Activated CD4-positive, alpha-beta T cell treated with anti-CD3 and anti-CD28 coated beads for 36 hours (primary cell): Measurements from ENCODE around the gene NLRC5. TPM values are rescaled to one million over a fixed set of nuclear protein-coding genes. Genes with fewer than 3 reads are reported as not detected.
"Not testable (repeated sequence)": the region's sequence is repeated elsewhere in the genome, so short reads cannot be mapped to it uniquely, and the experiment has no call there.

Source experiments
- ATAC-seq: fragments of 200-7000 bp; cut with Tn5 transposase; one replicate; pipeline ENCODE4 v1.10.0; 2021; ENCODE audit warnings: mild to moderate bottlenecking, moderate library complexity
- CTCF ChIA-PET: fragments of 350-600 bp; sonication (Branson Sonifier 250); formaldehyde crosslinking; loops from one replicate; lab custom pipeline; 2021; ENCODE audit warnings: antibody characterized with exemption; lab: Charles Lee
- POLR2A ChIA-PET: fragments of 350-600 bp; sonication (Branson Sonifier 250); formaldehyde crosslinking; loops from one replicate; lab custom pipeline; 2021; ENCODE audit warnings: antibody characterized with exemption, inconsistent platforms; lab: Charles Lee
- DNase-seq: peaks from one replicate; pipeline ENCODE4 v3.0.0-alpha.2; 2020
- H3K27ac Mint-ChIP-seq: one replicate; pipeline ENCODE4 v1.8.0; 2021; ENCODE audit warnings: mixed read lengths
- H3K27me3 Mint-ChIP-seq: one replicate; pipeline ENCODE4 v1.8.0; 2021; ENCODE audit warnings: mixed read lengths
- H3K36me3 Mint-ChIP-seq: one replicate; pipeline ENCODE4 v1.8.0; 2021; ENCODE audit warnings: low read depth, mixed read lengths
- H3K4me1 Mint-ChIP-seq: one replicate; pipeline ENCODE4 v1.8.0; 2021; ENCODE audit warnings: mixed read lengths
- H3K4me3 Mint-ChIP-seq: one replicate; pipeline ENCODE4 v1.8.0; 2021; ENCODE audit warnings: mild to moderate bottlenecking, moderate library complexity, mixed read lengths
- H3K9me3 Mint-ChIP-seq: one replicate; pipeline ENCODE4 v1.8.0; 2021; ENCODE audit warnings: low read depth, mixed read lengths
- intact Hi-C, 2 experiments: fragments of 100-400 bp; cut with DNase I in 1 of 2; cut with micrococcal nuclease in 1 of 2; formaldehyde crosslinking; loops; one replicate each; pipeline versions ENCODE4 v1.14.2 to v1.15.1; 2022 to 2024; cut with DNase I, micrococcal nuclease
- total RNA-seq, 2 experiments: library from RNA; stranded (reverse); gene quantifications; one replicate each; pipeline ENCODE4 v1.2.3, GENCODE V29; 2021

The NLRC5 gene
- total RNA-seq, 2 experiments from 2014 or later: 143 to 175 TPM

GRCh38 chr16:57093666-57094564 lies 104.6 kb downstream of the NLRC5 start:
- CTCF ChIA-PET: interaction anchor here (0.6 to 3.5 kb wide), 17 partner anchors 9 to 1608 kb away, joined by 3 to 20 read pairs (median 4); partner anchors contain the start of genes PSME3IP1 and RSPRY1
- POLR2A ChIA-PET: interaction anchor here (0.6 kb wide), 1 partner anchor 55 kb away, joined by 8 read pairs; no protein-coding TSS in a partner anchor
- ATAC-seq: no peak
- H3K4me3 Mint-ChIP-seq: peak overlapping the region; percentile 68
- no peaks in the 10 kb centered on the region for H3K36me3 Mint-ChIP-seq
- intact Hi-C loops: loop anchor here (2.0 to 5.0 kb wide), 2 partner anchors 15 to 58 kb away; no protein-coding TSS in a partner anchor
- H3K4me1 Mint-ChIP-seq: peaks cover 5% of the 10 kb centered on the region
- no peak for DNase-seq
- peaks cover 14% of the 10 kb centered on the region for H3K27me3 Mint-ChIP-seq
- H3K9me3 Mint-ChIP-seq: no peaks in the 10 kb centered on the region
- H3K27ac Mint-ChIP-seq: no peak overlapping the region

GRCh38 chr16:57094911-57095310 lies 105.6 kb downstream of the NLRC5 start:
- intact Hi-C loops: loop anchor here (2.0 to 5.0 kb wide), 2 partner anchors 14 to 57 kb away; no protein-coding TSS in a partner anchor
- H3K9me3 Mint-ChIP-seq: no peaks in the 10 kb centered on the region
- ATAC-seq: no peak

GRCh38 chr16:57096192-57096591 lies 106.8 kb downstream of the NLRC5 start:
- intact Hi-C loops: no loop called here

More at GRCh38 chr16:57094911-57095310, 105.6 kb downstream of the NLRC5 start:
- H3K36me3 Mint-ChIP-seq: no peaks in the 10 kb centered on the region
- no peak overlapping the region for H3K27ac Mint-ChIP-seq
- DNase-seq: no peak
- CTCF ChIA-PET: interaction anchor here (0.5 to 3.5 kb wide), 2 partner anchors 10 to 133 kb away, joined by 3 to 20 read pairs; no protein-coding TSS in a partner anchor
- POLR2A ChIA-PET: no interaction called here
- no peak overlapping the region for H3K4me3 Mint-ChIP-seq
- peaks cover 14% of the 10 kb centered on the region for H3K27me3 Mint-ChIP-seq
- peaks cover 6% of the 10 kb centered on the region for H3K4me1 Mint-ChIP-seq

DNA sequence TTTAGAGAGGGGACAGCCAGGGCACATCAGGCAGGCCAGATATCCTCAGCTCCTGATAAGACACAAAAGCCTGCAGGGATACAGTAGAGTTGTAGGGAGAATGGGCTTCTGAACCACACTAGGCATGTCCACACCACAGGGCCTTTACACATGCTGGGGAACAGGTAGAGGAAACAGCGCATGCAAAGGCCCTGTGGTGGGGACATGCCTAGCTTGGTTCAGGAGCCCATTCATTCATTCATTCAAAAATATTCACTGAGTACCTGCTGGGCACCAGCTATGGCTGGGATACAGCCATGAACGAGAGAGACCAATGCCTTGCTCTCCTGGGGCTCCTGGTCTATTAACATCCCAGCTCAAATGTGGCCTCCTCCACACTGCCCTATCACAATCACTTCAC lies 107.4 kb downstream of the NLRC5 start:
- intact Hi-C loops: no loop called here
- no peak for DNase-seq
- ChIA-PET POLR2A (no interaction called here), CTCF (interaction anchor here (0.6 kb wide), 1 partner anchor 71 kb away, joined by 3 read pairs; no protein-coding TSS in a partner anchor)
- H3K4me1 Mint-ChIP-seq: peaks cover 10% of the 10 kb centered on the region
- no peak for ATAC-seq
- no peaks in the 10 kb centered on the region for H3K36me3 Mint-ChIP-seq
- no peak overlapping the region for H3K4me3 Mint-ChIP-seq
- H3K27ac Mint-ChIP-seq: no peak overlapping the region
- peaks cover 5% of the 10 kb centered on the region for H3K27me3 Mint-ChIP-seq
- H3K9me3 Mint-ChIP-seq: no peaks in the 10 kb centered on the region

More at GRCh38 chr16:57096192-57096591, 106.8 kb downstream of the NLRC5 start:
- ATAC-seq (no peak), DNase-seq (no peak)
- Mint-ChIP-seq H3K9me3 (no peaks in the 10 kb centered on the region), H3K27me3 (peaks cover 10% of the 10 kb centered on the region), H3K4me1 (peaks cover 11% of the 10 kb centered on the region), H3K4me3 (no peak overlapping the region), H3K27ac (no peak overlapping the region), H3K36me3 (no peaks in the 10 kb centered on the region)
- ChIA-PET POLR2A (no interaction called here), CTCF (interaction anchor here (0.6 to 0.9 kb wide), 3 partner anchors 9 to 71 kb away, joined by 3 read pairs; no protein-coding TSS in a partner anchor)

DNA sequence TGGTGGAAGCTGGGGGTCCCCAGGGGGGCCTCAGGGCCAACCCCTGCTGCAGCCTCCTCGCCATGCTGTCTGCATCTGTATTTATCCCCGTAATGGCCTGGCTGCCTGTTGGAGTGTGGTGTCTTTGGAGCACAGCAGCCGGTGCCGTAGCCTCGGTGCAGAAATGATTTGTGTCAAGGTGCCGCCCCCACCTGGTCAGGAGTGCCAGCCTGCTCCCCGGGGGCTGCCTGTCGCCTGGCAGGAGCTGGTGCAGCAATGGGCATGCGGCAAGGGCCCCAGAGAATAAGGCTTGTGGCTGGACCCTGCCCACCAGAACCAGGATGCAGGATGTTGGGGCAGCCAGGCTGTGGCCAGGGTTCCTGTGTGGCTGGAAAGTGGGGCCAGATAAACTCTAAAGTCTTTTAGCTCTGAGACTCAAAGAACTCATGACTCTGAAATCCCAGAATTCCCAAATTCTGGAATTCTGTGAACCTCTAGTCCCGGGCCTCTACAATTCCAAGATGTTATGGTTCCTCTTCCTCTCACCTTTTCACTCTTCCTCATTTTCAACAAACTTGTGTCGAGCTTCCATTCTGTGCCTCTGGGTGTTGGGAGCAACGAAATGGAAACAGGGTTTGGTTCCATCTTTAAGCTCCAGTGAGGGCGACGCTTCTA lies 109.0 kb downstream of the NLRC5 start:
- Mint-ChIP-seq H3K4me3 (no peak overlapping the region), H3K27me3 (peaks cover 4% of the 10 kb centered on the region), H3K9me3 (no peaks in the 10 kb centered on the region), H3K4me1 (peaks cover 8% of the 10 kb centered on the region), H3K36me3 (no peaks in the 10 kb centered on the region), H3K27ac (no peak overlapping the region)
- DNase-seq (no peak), ATAC-seq (no peak)
- intact Hi-C loops: no loop called here
- CTCF ChIA-PET: interaction anchor here (1.1 kb wide), 1 partner anchor 23 kb away, joined by 3 read pairs; no protein-coding TSS in a partner anchor
- POLR2A ChIA-PET: interaction anchor here (0.9 kb wide), 1 partner anchor 167 kb away, joined by 3 read pairs; the partner anchor contains the start of gene HERPUD1

- H3K27me3 Mint-ChIP-seq, H3K9me3 Mint-ChIP-seq, H3K4me3 Mint-ChIP-seq, intact Hi-C loops, H3K27ac Mint-ChIP-seq, ATAC-seq, H3K36me3 Mint-ChIP-seq: not testable (repeated sequence)
- DNase-seq: peak; percentile 22
- POLR2A ChIA-PET: interaction anchor here (1.0 kb wide), 1 partner anchor 50 kb away, joined by 3 read pairs; no protein-coding TSS in a partner anchor
- peaks cover 12% of the 10 kb centered on the region for H3K4me1 Mint-ChIP-seq
- CTCF ChIA-PET: interaction anchor here (1.6 kb wide), 1 partner anchor 15 kb away, joined by 3 read pairs; no protein-coding TSS in a partner anchor
These were observed 110.6 kb downstream of the NLRC5 start for GRCh38 chr16:57099965-57100364.

DNA sequence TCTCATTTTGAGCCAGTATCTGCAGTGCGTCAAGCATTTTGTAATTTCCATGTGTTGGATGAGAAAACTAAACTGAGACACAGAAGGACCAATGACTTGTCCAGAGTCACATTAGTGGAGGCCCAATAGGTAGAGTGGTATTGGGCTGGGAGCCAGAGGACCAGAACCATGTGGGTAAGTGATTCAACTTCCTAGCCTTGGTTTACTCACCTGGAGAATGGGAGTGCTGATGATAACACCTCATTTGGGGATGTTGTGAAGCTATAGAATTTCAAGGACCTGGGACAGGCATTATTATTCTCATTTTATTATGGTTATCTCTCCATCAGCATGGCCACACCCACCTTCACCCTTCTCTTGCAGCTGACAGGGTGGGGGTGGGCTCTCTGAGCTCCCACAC lies 111.1 kb downstream of the NLRC5 start:
- Mint-ChIP-seq H3K4me3 (no peak overlapping the region), H3K9me3 (no peaks in the 10 kb centered on the region), H3K27me3 (no peaks in the 10 kb centered on the region), H3K27ac (no peak overlapping the region), H3K36me3 (no peaks in the 10 kb centered on the region), H3K4me1 (peaks cover 14% of the 10 kb centered on the region)
- intact Hi-C loops: no loop called here
- ChIA-PET CTCF (interaction anchor here (0.6 to 1.6 kb wide), 3 partner anchors 15 to 778 kb away, joined by 3 read pairs; no protein-coding TSS in a partner anchor), POLR2A (interaction anchor here (1.0 kb wide), 1 partner anchor 49 kb away, joined by 3 read pairs; no protein-coding TSS in a partner anchor)
- no peak for ATAC-seq
- DNase-seq: no peak

GRCh38 chr16:57102888-57103851 lies 113.8 kb downstream of the NLRC5 start:
- CTCF ChIA-PET: interaction anchor here (0.5 to 1.0 kb wide), 4 partner anchors 11 to 935 kb away, joined by 3 to 4 read pairs (median 3); partner anchors contain the start of gene CPNE2
- H3K9me3 Mint-ChIP-seq: no peaks in the 10 kb centered on the region
- H3K4me3 Mint-ChIP-seq: no peak overlapping the region
- ATAC-seq: no peak
- DNase-seq: no peak
- H3K27me3 Mint-ChIP-seq: no peaks in the 10 kb centered on the region
- H3K36me3 Mint-ChIP-seq: no peaks in the 10 kb centered on the region
- H3K27ac Mint-ChIP-seq: no peak overlapping the region
- POLR2A ChIA-PET: no interaction called here
- H3K4me1 Mint-ChIP-seq: peaks cover 14% of the 10 kb centered on the region
- intact Hi-C loops: no loop called here

DNA sequence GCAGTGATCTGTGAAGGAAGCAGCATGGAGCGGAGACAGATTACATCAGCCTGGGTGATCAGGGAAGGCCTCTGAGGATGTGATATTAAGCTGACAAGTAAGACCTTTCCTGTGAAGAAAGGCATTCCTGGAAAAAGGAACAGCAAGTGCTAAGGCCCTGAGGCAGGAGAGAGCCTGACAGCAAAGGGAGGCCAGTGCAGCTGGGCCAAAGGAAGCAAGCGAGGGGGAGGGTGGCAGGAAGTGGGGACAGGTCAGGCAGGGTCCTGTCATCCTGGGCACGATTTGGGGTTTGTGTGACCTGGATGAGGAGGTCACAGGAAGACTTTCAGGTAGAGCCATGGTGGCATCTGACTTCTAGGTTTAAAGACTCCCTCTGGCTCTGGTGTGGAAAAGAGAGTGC lies 115.3 kb downstream of the NLRC5 start:
- Mint-ChIP-seq H3K27ac (no peak overlapping the region), H3K36me3 (no peaks in the 10 kb centered on the region), H3K4me3 (no peak overlapping the region), H3K4me1 (peaks cover 14% of the 10 kb centered on the region), H3K9me3 (no peaks in the 10 kb centered on the region), H3K27me3 (no peaks in the 10 kb centered on the region)
- ATAC-seq (peak; percentile 26), DNase-seq (no peak)
- intact Hi-C loops: no loop called here
- ChIA-PET CTCF (interaction anchor here (1.3 to 1.5 kb wide), 2 partner anchors 11 to 35 kb away, joined by 3 to 4 read pairs; no protein-coding TSS in a partner anchor), POLR2A (no interaction called here)

- DNase-seq (no peak), ATAC-seq (no peak)
- ChIA-PET CTCF (interaction anchor here (0.5 to 1.5 kb wide), 4 partner anchors 12 to 288 kb away, joined by 3 to 4 read pairs (median 3); no protein-coding TSS in a partner anchor), POLR2A (no interaction called here)
- Mint-ChIP-seq H3K9me3 (no peaks in the 10 kb centered on the region), H3K4me1 (peaks cover 11% of the 10 kb centered on the region), H3K27ac (no peak overlapping the region), H3K36me3 (no peaks in the 10 kb centered on the region), H3K4me3 (no peak overlapping the region), H3K27me3 (no peaks in the 10 kb centered on the region)
- intact Hi-C loops: no loop called here
These were observed 115.8 kb downstream of the NLRC5 start for GRCh38 chr16:57105184-57105583.
